ES-I3 (cell line): ENCODE measurements around the gene SLC10A3.

Experiments used
- H3K36me3 ChIP-seq: 2 replicates; pipeline ENCODE4 v1.6.1; 2013; ENCODE audit warnings: mild to moderate bottlenecking, low read length, control low read depth, moderate library complexity; ENCODE audit not compliant: insufficient read depth
- H3K4me1 ChIP-seq: 2 replicates; pipeline ENCODE4 v1.6.1; 2013; ENCODE audit warnings: mild to moderate bottlenecking, control low read depth, low read length; ENCODE audit not compliant: insufficient read depth
- H3K9ac ChIP-seq: 2 replicates; pipeline ENCODE4 v1.6.1; 2013; ENCODE audit warnings: low read depth, mild to moderate bottlenecking, low read length, moderate library complexity
- H3K9me3 ChIP-seq: 2 replicates; pipeline ENCODE4 v1.6.1; 2013; ENCODE audit warnings: mild to moderate bottlenecking, low read length, moderate library complexity; ENCODE audit not compliant: control insufficient read depth, insufficient read depth

Gene SLC10A3

GRCh38 chrX:154457491-154458115, 32.8 kb downstream of the SLC10A3 start:
- Histone ChIP-seq H3K9me3 (no peaks in the 10 kb centered on the region), H3K4me1 (no peaks in the 10 kb centered on the region; the same call in 1 of the 2 replicates), H3K9ac (peak overlapping the region; percentile 45; the same call in 1 of the 2 replicates), H3K36me3 (no peaks in the 10 kb centered on the region)

GRCh38 chrX:154452823-154453222, 37.6 kb downstream of the SLC10A3 start:
- H3K4me1 ChIP-seq: no peaks in the 10 kb centered on the region
- H3K9ac ChIP-seq: no peak overlapping the region
- no peaks in the 10 kb centered on the region for H3K9me3 ChIP-seq
- no peaks in the 10 kb centered on the region for H3K36me3 ChIP-seq

- H3K4me1 ChIP-seq: no peaks in the 10 kb centered on the region
- no peaks in the 10 kb centered on the region for H3K9me3 ChIP-seq
- H3K9ac ChIP-seq: no peak overlapping the region
- no peaks in the 10 kb centered on the region; the same call in 1 of the 2 replicates for H3K36me3 ChIP-seq
These were observed 40.1 kb downstream of the SLC10A3 start for GRCh38 chrX:154450312-154450711.

GRCh38 chrX:154449618-154450017, 40.8 kb downstream of the SLC10A3 start:
- Histone ChIP-seq H3K36me3 (no peaks in the 10 kb centered on the region; the same call in 1 of the 2 replicates), H3K4me1 (no peaks in the 10 kb centered on the region), H3K9me3 (no peaks in the 10 kb centered on the region), H3K9ac (no peak overlapping the region)

GRCh38 chrX:154448484-154448883, 41.9 kb downstream of the SLC10A3 start:
- Histone ChIP-seq H3K4me1 (no peaks in the 10 kb centered on the region; the same call in 1 of the 2 replicates), H3K9me3 (no peaks in the 10 kb centered on the region), H3K9ac (no peak overlapping the region), H3K36me3 (no peaks in the 10 kb centered on the region; the same call in 1 of the 2 replicates)

GRCh38 chrX:154446430-154446829, 44.0 kb downstream of the SLC10A3 start:
- no peaks in the 10 kb centered on the region; the same call in 1 of the 2 replicates for H3K36me3 ChIP-seq
- no peaks in the 10 kb centered on the region; the same call in 1 of the 2 replicates for H3K4me1 ChIP-seq
- H3K9ac ChIP-seq: no peak overlapping the region
- no peaks in the 10 kb centered on the region for H3K9me3 ChIP-seq

GRCh38 chrX:154445776-154446175, 44.7 kb downstream of the SLC10A3 start:
- no peaks in the 10 kb centered on the region for H3K9me3 ChIP-seq
- H3K36me3 ChIP-seq: peaks cover 3% of the 10 kb centered on the region; the same call in 1 of the 2 replicates
- H3K4me1 ChIP-seq: no peaks in the 10 kb centered on the region; the same call in 1 of the 2 replicates
- no peak overlapping the region for H3K9ac ChIP-seq

GRCh38 chrX:154444755-154445246, 45.6 kb downstream of the SLC10A3 start:
- Histone ChIP-seq H3K9ac (peak overlapping the region; percentile 63), H3K9me3 (no peaks in the 10 kb centered on the region), H3K36me3 (peaks cover 3% of the 10 kb centered on the region; the same call in 1 of the 2 replicates), H3K4me1 (no peaks in the 10 kb centered on the region; the same call in 1 of the 2 replicates)

- H3K36me3 ChIP-seq: peaks cover 3% of the 10 kb centered on the region; the same call in 1 of the 2 replicates
- peak within 1 kb of the TSS; percentile 63 for H3K9ac ChIP-seq
- no peaks in the 10 kb centered on the region for H3K9me3 ChIP-seq
- H3K4me1 ChIP-seq: no peaks in the 10 kb centered on the region; the same call in 1 of the 2 replicates
These were observed 46.3 kb downstream of the SLC10A3 start, which contains the start of gene FAM50A for GRCh38 chrX:154443992-154444754. FAM50A (plus strand) TSS chrX:154444141; CDS start chrX:154444236, 95 bp downstream.

GRCh38 chrX:154443479-154443910, 46.9 kb downstream of the SLC10A3 start:
- no peaks in the 10 kb centered on the region for H3K9me3 ChIP-seq
- H3K9ac ChIP-seq: peak overlapping the region; percentile 56
- H3K36me3 ChIP-seq: peaks cover 8% of the 10 kb centered on the region; the same call in 1 of the 2 replicates
- H3K4me1 ChIP-seq: no peaks in the 10 kb centered on the region; the same call in 1 of the 2 replicates

GRCh38 chrX:154441984-154442707, 48.3 kb downstream of the SLC10A3 start:
- no peaks in the 10 kb centered on the region for H3K9me3 ChIP-seq
- no peak overlapping the region for H3K9ac ChIP-seq
- H3K4me1 ChIP-seq: no peaks in the 10 kb centered on the region; the same call in 1 of the 2 replicates
- H3K36me3 ChIP-seq: peaks cover 9% of the 10 kb centered on the region; the same call in 1 of the 2 replicates

GRCh38 chrX:154441564-154441963, 48.9 kb downstream of the SLC10A3 start:
- H3K36me3 ChIP-seq: peaks cover 9% of the 10 kb centered on the region; the same call in 1 of the 2 replicates
- H3K9ac ChIP-seq: no peak overlapping the region
- no peaks in the 10 kb centered on the region for H3K9me3 ChIP-seq
- H3K4me1 ChIP-seq: no peaks in the 10 kb centered on the region; the same call in 1 of the 2 replicates

GRCh38 chrX:154440623-154441357, 49.6 kb downstream of the SLC10A3 start:
- H3K36me3 ChIP-seq: peaks cover 9% of the 10 kb centered on the region; the same call in 1 of the 2 replicates
- no peaks in the 10 kb centered on the region; the same call in 1 of the 2 replicates for H3K4me1 ChIP-seq
- H3K9me3 ChIP-seq: no peaks in the 10 kb centered on the region

More at GRCh38 chrX:154440623-154441357, 49.6 kb downstream of the SLC10A3 start:
- H3K9ac ChIP-seq: no peak overlapping the region
